ENCODE results near the gene TPSG1.

TPSG1 gene

DNA sequence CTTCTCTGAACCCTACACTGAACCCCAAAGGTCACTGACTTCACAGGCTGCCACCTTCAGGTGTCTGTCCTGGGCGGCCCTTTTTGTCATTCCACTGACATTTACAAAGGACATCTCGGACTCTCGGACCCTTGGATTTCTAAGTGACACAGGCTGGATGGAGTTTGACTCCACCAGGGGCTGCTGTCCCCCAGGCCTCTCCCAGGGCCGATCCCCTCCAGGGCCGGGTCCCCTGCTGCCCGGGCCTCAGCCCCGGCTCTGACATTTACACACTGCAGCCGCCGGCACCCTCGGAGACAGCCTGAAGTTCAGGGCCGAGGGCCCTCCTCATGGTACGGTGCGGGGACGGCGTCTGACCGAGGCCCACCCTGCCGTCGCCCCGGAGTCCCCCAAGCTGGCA is 48.0 kb downstream of the TPSG1 start:
- DNase-seq (ENCODE audit: low read depth in 2 of 2), result no peak

DNA sequence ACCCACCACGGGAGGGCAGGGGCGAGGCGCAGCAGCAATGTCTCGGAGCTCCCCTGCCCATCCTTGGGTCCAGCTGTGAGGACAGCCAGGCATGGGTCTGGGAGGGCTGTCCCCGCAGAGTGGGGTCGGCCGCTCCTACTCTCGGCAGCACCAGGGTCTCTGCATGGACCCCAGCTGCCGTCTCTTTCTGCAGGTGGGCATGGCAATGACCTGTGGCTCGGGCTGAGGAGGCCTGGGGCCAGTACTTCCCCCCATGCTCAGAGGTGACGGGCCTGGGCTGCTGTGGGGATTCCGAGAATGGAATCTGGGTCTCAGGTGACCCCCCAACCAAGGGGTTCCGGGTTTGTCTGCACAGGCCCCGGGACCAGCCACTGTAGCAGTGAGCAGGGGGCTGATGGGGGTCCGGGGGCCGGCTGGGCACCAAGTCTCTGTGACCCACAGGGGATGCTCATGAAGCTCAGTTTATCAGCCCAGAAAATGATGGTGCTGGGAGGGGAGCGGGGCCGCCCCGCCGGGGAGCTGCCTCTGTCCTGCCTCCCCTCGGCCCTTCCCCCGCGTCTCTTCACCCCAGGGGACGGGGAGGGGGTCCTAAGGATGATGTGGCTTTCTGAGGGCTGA is 48.7 kb downstream of the TPSG1 start:
- DNase-seq (ENCODE audit: low read depth in 2 of 2), result no peak

GRCh38 chr16:1175566-1176279 is 49.3 kb downstream of the TPSG1 start:
- no peak for DNase-seq (ENCODE audit: low read depth in 2 of 2)

GRCh38 chr16:1174477-1175357 is 50.4 kb downstream of the TPSG1 start:
- no peak for DNase-seq (ENCODE audit: low read depth in 2 of 2)

DNA sequence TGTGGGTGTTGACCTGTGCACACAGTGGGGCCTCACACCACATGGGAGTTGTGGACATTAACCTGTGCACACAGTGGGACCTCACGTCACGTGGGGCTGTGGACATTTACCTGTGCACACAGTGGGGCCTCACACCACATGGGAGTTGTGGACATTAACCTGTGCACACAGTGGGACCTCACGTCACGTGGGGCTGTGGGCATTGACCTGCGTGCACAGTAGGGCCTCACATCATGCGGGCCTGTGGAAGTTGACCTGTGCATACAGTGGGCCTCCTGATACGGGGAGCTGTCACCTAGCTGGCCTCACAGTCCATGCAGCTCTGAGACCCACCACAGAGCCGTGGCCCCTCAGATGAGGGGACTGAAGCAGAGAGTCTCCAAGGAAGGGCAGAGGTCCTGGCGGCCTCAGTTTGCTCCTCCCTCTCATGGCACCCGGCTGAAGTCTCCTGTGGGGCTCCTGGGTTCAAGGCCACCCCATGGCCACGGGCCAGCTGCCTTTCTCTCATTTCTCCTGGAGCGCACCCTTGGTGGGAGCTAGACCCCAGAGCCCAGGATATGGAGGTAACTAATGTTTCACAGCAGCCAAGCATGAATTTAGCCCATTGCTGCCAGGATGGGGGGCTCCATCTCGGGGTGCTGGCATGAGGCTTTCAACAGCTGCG is 51.1 kb downstream of the TPSG1 start:
- no peak for DNase-seq (ENCODE audit: low read depth in 2 of 2)

DNA sequence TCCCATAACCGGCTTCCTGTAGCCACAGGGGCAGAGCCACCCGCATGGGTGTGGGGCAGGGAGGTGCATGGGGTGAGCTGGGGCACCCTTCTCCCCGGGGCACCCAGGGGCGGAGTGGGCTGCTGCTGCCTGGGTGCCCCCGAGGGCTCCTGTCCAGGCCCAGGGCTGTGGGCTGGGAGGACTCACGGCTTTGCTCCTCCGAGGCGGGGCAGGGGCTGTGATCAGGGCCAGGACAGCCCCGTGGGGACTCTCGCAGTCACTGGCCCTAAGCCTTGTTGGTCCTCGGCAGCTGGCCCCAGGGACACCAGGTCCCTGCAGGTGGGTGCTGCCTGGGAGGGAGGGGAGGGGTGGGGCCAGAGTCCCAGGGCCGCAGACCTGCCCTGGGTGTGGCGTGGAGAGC is 52.4 kb downstream of the TPSG1 start:
- DNase-seq (ENCODE audit: low read depth in 2 of 2), result no peak

- no peak for DNase-seq (ENCODE audit: low read depth in 2 of 2)
Measured at GRCh38 chr16:1171854-1172428, 53.1 kb downstream of the TPSG1 start.
